Measurements from ENCODE around the gene PNMA8B. TPM values are rescaled to one million over a fixed set of nuclear protein-coding genes. Genes with fewer than 3 reads are reported as not detected.

Gene PNMA8B
- total and polyA plus RNA-seq, 7 donors, result 0.16 to 0.52 (median 0.34) TPM

DNA sequence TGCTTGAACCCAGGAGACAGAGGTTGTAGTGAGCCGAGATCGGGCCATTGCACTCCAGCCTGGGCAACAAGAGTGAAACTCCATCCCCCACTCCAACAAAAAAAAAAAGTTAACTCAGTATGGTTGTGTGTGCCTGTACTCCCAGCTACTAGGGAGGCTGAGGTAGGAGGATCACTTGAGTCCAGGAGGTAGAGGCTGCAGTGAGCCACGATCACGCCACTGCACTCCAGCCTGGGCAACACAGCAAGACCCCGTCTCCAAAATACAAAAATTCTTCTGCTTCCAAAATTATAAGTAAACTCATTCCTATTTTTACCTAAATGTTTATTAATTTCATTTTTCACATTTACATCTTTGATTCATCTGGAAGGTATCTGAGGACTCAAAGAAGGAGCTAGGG lies 38.7 kb downstream of the PNMA8B start:
- H3K36me3 ChIP-seq (ENCODE audit: insufficient read depth in 1 of 2, low read depth in 1 of 2), result no peaks in the 10 kb centered on the region
- intact Hi-C loops (cut with DNase I), result no loop called here
- H3K9me3 ChIP-seq, result no peaks in the 10 kb centered on the region
- TF ChIP-seq, protein P1, sequence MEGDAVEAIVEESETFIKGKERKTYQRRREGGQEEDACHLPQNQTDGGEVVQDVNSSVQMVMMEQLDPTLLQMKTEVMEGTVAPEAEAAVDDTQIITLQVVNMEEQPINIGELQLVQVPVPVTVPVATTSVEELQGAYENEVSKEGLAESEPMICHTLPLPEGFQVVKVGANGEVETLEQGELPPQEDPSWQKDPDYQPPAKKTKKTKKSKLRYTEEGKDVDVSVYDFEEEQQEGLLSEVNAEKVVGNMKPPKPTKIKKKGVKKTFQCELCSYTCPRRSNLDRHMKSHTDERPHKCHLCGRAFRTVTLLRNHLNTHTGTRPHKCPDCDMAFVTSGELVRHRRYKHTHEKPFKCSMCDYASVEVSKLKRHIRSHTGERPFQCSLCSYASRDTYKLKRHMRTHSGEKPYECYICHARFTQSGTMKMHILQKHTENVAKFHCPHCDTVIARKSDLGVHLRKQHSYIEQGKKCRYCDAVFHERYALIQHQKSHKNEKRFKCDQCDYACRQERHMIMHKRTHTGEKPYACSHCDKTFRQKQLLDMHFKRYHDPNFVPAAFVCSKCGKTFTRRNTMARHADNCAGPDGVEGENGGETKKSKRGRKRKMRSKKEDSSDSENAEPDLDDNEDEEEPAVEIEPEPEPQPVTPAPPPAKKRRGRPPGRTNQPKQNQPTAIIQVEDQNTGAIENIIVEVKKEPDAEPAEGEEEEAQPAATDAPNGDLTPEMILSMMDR (IDR thresholded peaks at IDR 0.05), result no peak
- no peak overlapping the region for H3K27ac ChIP-seq
- H3K27me3 ChIP-seq (ENCODE audit: insufficient read depth in 3 of 3, low read length in 2 of 3), result no peaks in the 10 kb centered on the region
- H3K4me1 ChIP-seq, result no peaks in the 10 kb centered on the region
- WGBS, 3 donors, result 93 to 97% (median 95%) methylated on average over 5 of the region's 5 CpGs
- DNase-seq (no peak), ATAC-seq (no peak)
- H3K4me3 ChIP-seq, result no peak overlapping the region

DNA sequence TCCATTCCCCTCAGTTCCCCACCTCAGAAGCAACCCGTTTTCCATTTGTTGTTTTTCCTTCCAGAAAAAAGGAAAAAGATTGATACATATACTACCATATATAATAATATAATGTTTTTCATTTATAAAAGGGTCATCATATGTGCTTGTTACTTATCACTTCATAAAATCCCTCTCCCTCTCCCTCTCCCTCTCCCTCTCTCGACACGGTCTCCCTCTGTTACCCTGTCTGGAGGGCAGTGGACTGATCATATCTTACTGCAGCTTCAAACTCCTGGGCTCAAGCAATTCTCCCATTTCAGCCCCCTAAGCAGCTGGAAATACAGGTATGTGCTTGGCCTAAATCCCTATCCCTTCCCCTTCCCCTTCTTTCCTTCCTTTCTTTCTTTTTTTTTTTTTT lies 41.4 kb downstream of the PNMA8B start:
- Histone ChIP-seq H3K4me3 (no peak overlapping the region), H3K27me3 (ENCODE audit: insufficient read depth in 3 of 3, low read length in 2 of 3) (no peaks in the 10 kb centered on the region), H3K36me3 (ENCODE audit: insufficient read depth in 1 of 2, low read depth in 1 of 2) (no peaks in the 10 kb centered on the region), H3K4me1 (peaks cover 4% of the 10 kb centered on the region), H3K27ac (no peak overlapping the region), H3K9me3 (no peaks in the 10 kb centered on the region)
- intact Hi-C loops (cut with DNase I), result no loop called here
- ATAC-seq (no peak), DNase-seq (no peak)
- WGBS, 3 donors, result 74 to 77% (median 77%) methylated on average over 3 of the region's 3 CpGs
- TF ChIP-seq, protein P1 (IDR thresholded peaks at IDR 0.05), result no peak

DNA sequence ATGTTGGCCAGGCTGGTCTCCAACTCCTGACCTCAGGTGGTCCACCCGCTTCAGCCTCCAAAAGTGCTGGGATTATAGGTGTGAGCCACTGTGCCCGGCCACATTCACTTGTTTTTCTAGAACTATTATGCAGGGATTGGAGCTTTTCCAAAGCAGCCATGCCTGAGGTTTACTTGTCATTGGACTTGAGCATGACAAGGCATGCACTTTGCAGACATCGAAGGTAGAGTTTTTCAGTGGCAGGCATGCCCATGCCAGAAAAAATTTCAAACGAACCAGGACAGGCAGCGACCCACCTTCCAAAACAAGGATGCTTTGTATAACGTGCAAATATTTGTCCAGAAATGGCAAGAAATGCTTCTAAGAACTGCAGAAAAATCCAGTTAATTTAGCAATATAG lies 42.0 kb downstream of the PNMA8B start:
- no peaks in the 10 kb centered on the region for H3K36me3 ChIP-seq (ENCODE audit: insufficient read depth in 1 of 2, low read depth in 1 of 2)
- intact Hi-C loops (cut with DNase I), result no loop called here
- no peak overlapping the region for H3K4me3 ChIP-seq
- ATAC-seq (no peak), DNase-seq (no peak)
- no peaks in the 10 kb centered on the region for H3K27me3 ChIP-seq (ENCODE audit: insufficient read depth in 3 of 3, low read length in 2 of 3)
- TF ChIP-seq, protein P1 (IDR thresholded peaks at IDR 0.05), result no peak
- peaks cover 4% of the 10 kb centered on the region for H3K4me1 ChIP-seq
- H3K27ac ChIP-seq, result no peak overlapping the region
- WGBS, 3 donors, result 78 to 84% (median 79%) methylated on average over 6 of the region's 6 CpGs
- H3K9me3 ChIP-seq, result no peaks in the 10 kb centered on the region

DNA sequence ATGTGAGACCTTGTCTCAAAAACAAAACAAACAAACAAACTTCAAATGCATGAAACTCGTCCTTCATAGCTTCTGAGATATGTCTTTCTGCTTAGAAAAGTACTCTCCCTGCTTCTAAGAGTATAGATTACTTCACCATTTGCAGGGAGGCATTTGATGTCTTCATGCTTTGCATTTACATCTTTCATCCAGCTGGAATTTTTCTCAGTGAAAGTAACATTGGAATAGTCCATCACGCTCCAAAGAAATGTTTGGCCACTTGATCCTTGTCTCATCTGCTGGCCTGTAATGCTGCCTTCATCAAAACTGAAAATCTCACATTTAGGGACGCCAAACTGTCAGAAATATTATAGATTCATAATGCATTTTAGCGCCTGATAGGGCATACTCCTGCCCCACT lies 43.5 kb downstream of the PNMA8B start:
- TF ChIP-seq, protein P1 (IDR thresholded peaks at IDR 0.05), result no peak
- peaks cover 4% of the 10 kb centered on the region for H3K4me1 ChIP-seq
- no peak overlapping the region for H3K4me3 ChIP-seq
- 45 to 52% (median 47%) methylated on average over 4 of the region's 4 CpGs for WGBS, 3 donors
- intact Hi-C loops (cut with DNase I), result no loop called here
- DNase-seq, result no peak
- H3K27ac ChIP-seq, result no peak overlapping the region
- no peak for ATAC-seq
- no peaks in the 10 kb centered on the region for H3K27me3 ChIP-seq (ENCODE audit: insufficient read depth in 3 of 3, low read length in 2 of 3)
- no peaks in the 10 kb centered on the region for H3K36me3 ChIP-seq (ENCODE audit: insufficient read depth in 1 of 2, low read depth in 1 of 2)
- H3K9me3 ChIP-seq, result no peaks in the 10 kb centered on the region

DNA sequence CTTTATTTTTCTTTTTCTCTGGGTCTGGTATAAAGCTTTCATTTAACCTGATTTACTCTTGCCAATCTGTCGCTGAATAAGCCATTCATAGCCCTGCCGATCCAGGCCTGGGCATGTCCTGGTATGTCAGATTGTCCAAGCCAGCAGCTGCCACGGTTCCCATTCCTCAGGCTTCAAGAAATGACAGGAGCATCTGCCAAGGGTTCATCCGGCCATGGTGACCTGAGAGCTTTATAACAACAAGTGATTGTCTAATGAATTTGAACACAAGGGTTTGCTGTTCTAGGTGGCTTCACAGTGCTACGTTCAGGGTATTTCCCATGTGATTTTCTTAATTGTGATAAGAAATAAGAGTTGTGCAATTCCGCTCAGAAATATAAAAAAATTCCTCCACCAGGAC lies 44.3 kb downstream of the PNMA8B start:
- ATAC-seq (peak; percentile 72 to 94 (median 86)), DNase-seq (no peak)
- Histone ChIP-seq H3K36me3 (ENCODE audit: insufficient read depth in 1 of 2, low read depth in 1 of 2) (no peaks in the 10 kb centered on the region), H3K4me3 (no peak overlapping the region), H3K27me3 (ENCODE audit: insufficient read depth in 3 of 3, low read length in 2 of 3) (no peaks in the 10 kb centered on the region), H3K9me3 (no peaks in the 10 kb centered on the region), H3K27ac (peak overlapping the region; percentile 56), H3K4me1 (peaks cover 4% of the 10 kb centered on the region)
- intact Hi-C loops (cut with DNase I), result no loop called here
- TF ChIP-seq, protein P1 (IDR thresholded peaks at IDR 0.05), result no peak
- 18 to 28% (median 19%) methylated on average over 6 of the region's 6 CpGs for WGBS, 3 donors

All from psoas muscle (tissue), 8 donors.